ENCODE measurements around the gene TMEM248. TPM values are rescaled to one million over a fixed set of nuclear protein-coding genes. Genes with fewer than 3 reads are reported as not detected.

The TMEM248 gene
- total and polyA plus RNA-seq, 2 of the 8 experiments (the other 6 are each of a cell fraction or from before 2014, with no cell fraction given), result 63.6 to 126 TPM

GRCh38 chr7:66946545-66946944, 25.5 kb downstream of the TMEM248 start:
- POLR2A ChIA-PET (ENCODE audit: partially characterized antibody), result no interaction called here
- FAIRE-seq, result no peak

More at GRCh38 chr7:66946545-66946944, 25.5 kb downstream of the TMEM248 start:
- Histone ChIP-seq H3K4me3 (ENCODE audit: extremely low read depth in 1 of 4, insufficient read depth in 2 of 4, low read depth in 3 of 4, low read length in 4 of 4) (no peak overlapping the region), H3K23ac (ENCODE audit: insufficient read length) (no peak overlapping the region), H3K4ac (replicated peaks; ENCODE audit: insufficient read length, low read depth, low read length) (no peak overlapping the region), H3K9ac (replicated peaks in 1 of 4; ENCODE audit: extremely low read depth in 1 of 4, low read depth in 3 of 4, low read length in 3 of 4) (no peak overlapping the region), H3K23me2 (ENCODE audit: low read depth, low read length) (no peaks in the 10 kb centered on the region), H2AFZ (ENCODE audit: low read length) (no peak overlapping the region), H4K8ac (ENCODE audit: extremely low read depth, insufficient read depth, low read length) (no peak overlapping the region), H3K27me3 (replicated peaks in 1 of 4; ENCODE audit: control insufficient read depth in 3 of 4, extremely low read depth in 1 of 4, insufficient read depth in 3 of 4, low read length in 3 of 4) (no peaks in the 10 kb centered on the region), H2BK120ac (replicated peaks; ENCODE audit: low read depth, low read length) (no peak overlapping the region), H3K9me3 (ENCODE audit: insufficient read depth in 2 of 2, low read depth in 1 of 2, low read length in 1 of 2) (no peaks in the 10 kb centered on the region), H3K79me1 (ENCODE audit: low read depth, low read length) (no peaks in the 10 kb centered on the region; the same call in 1 of the 2 replicates), H4K5ac (ENCODE audit: insufficient read length, low read depth, low read length) (no peak overlapping the region), H2BK12ac (ENCODE audit: low read depth, low read length) (no peak overlapping the region), H4K91ac (replicated peaks; ENCODE audit: insufficient read length, low read length) (no peak overlapping the region), H2BK15ac (ENCODE audit: low read length) (no peak overlapping the region), H3K36me3 (ENCODE audit: control insufficient read depth in 2 of 4, insufficient read depth in 4 of 4, low read length in 3 of 4) (peaks cover 11 to 60% (median 35%) of the 10 kb centered on the region in 4 experiments), H3K18ac (ENCODE audit: extremely low read depth, low read length) (no peak overlapping the region), H2BK5ac (ENCODE audit: low read depth, low read length) (no peak overlapping the region), H3K79me2 (ENCODE audit: control insufficient read depth in 1 of 2, insufficient read depth in 2 of 2, low read length in 2 of 2) (no peaks in the 10 kb centered on the region), H3K56ac (replicated peaks; ENCODE audit: insufficient read length, low read depth, low read length) (no peak overlapping the region), H4K20me1 (replicated peaks in 1 of 2; ENCODE audit: control insufficient read depth in 1 of 2, insufficient read depth in 2 of 2, low read length in 2 of 2) (peaks cover 0 to 2% of the 10 kb centered on the region in 2 experiments), H3K14ac (ENCODE audit: insufficient read length) (no peak overlapping the region), H3K4me2 (ENCODE audit: insufficient read depth in 1 of 2, low read depth in 2 of 2, low read length in 2 of 2) (no peak overlapping the region), H3K27ac (ENCODE audit: low read depth, low read length) (no peak overlapping the region), H2AK5ac (ENCODE audit: low read depth, low read length) (no peak overlapping the region), H2BK20ac (ENCODE audit: low read length) (no peak overlapping the region), H3K4me1 (replicated peaks in 1 of 4; ENCODE audit: control insufficient read depth in 3 of 4, insufficient read depth in 4 of 4, low read length in 3 of 4) (no peaks in the 10 kb centered on the region)
- TF ChIP-seq YY1 (IDR thresholded peaks at IDR 0.05; ENCODE audit: low read depth, low read length) (no peak), POU5F1 (IDR thresholded peaks at IDR 0.05; ENCODE audit: low read depth, low read length) (no peak), SRF (IDR thresholded peaks at IDR 0.05; ENCODE audit: low read depth, low read length) (no peak), HDAC2 (IDR thresholded peaks at IDR 0.05; ENCODE audit: borderline replicate concordance in 1 of 2, low read depth in 2 of 2, low read length in 2 of 2) (no peak), SP1 (IDR thresholded peaks at IDR 0.05; ENCODE audit: low read depth, low read length) (no peak), CREB1 (IDR thresholded peaks at IDR 0.05) (no peak), BACH1 (IDR thresholded peaks at IDR 0.05; ENCODE audit: low read length) (no peak), RXRA (IDR thresholded peaks at IDR 0.05; ENCODE audit: insufficient read depth, low read depth, low read length) (no peak), SP2 (IDR thresholded peaks at IDR 0.05; ENCODE audit: low read length) (no peak), ATF3 (IDR thresholded peaks at IDR 0.05; ENCODE audit: insufficient read depth, low read depth, low read length) (no peak), JUND (IDR thresholded peaks at IDR 0.05; ENCODE audit: low read length) (no peak)
- TF ChIP-seq, protein P1, sequence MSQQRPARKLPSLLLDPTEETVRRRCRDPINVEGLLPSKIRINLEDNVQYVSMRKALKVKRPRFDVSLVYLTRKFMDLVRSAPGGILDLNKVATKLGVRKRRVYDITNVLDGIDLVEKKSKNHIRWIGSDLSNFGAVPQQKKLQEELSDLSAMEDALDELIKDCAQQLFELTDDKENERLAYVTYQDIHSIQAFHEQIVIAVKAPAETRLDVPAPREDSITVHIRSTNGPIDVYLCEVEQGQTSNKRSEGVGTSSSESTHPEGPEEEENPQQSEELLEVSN (IDR thresholded peaks at IDR 0.05), result no peak
- DNase-seq (ENCODE audit: low read depth in 1 of 2, low spot score in 2 of 2), result no peak
- WGBS, 2 experiments (ENCODE audit: extremely low coverage in 1 of 2, insufficient coverage in 1 of 2, insufficient read length in 1 of 2, insufficient replicate concordance in 2 of 2, low coverage in 1 of 2, low lambda C conversion rate in 2 of 2, missing lambda C conversion rate in 1 of 2), result 84% methylated on average over 2 of the region's 2 CpGs; no CpG with 5 or more reads in 1 of the 2 experiments
- CTCF ChIA-PET (ENCODE audit: partially characterized antibody), result interaction anchor here (1.3 kb wide), 1 partner anchor 41 kb away, joined by 6 read pairs; no protein-coding TSS in a partner anchor

Measured in H1 (cell line).